KMS-11 (cell line): ENCODE data around the gene DMWD.
"Not testable (repeated sequence)": the region's sequence is repeated elsewhere in the genome, so short reads cannot be mapped to it uniquely, and the experiment has no call there.

ENCODE experiments used
- H2AFZ ChIP-seq: fragments of 200-600 bp; sonication (generic); 2 replicates; pipeline ENCODE4 v1.6.1; 2016; ENCODE audit warnings: antibody characterized with exemption, mixed run types, low read depth
- H3K27ac ChIP-seq: fragments of 200-600 bp; sonication (generic); 2 replicates; pipeline ENCODE4 v1.6.1; 2016; ENCODE audit warnings: mild to moderate bottlenecking, mixed run types
- H3K27me3 ChIP-seq: fragments of 200-600 bp; sonication (generic); 2 replicates; pipeline ENCODE4 v1.6.1; 2017; ENCODE audit warnings: mild to moderate bottlenecking, low read depth, mixed run types, moderate library complexity; ENCODE audit not compliant: insufficient read depth
- H3K36me3 ChIP-seq: fragments of 200-600 bp; sonication (generic); 2 replicates; pipeline ENCODE4 v1.6.1; 2017; ENCODE audit warnings: mild to moderate bottlenecking, mixed run types; ENCODE audit not compliant: insufficient read depth
- H3K4me1 ChIP-seq: fragments of 200-600 bp; sonication (generic); 2 replicates; pipeline ENCODE4 v1.6.1; 2016; ENCODE audit warnings: mild to moderate bottlenecking, low read depth, mixed run types; ENCODE audit not compliant: poor library complexity, severe bottlenecking
- H3K4me2 ChIP-seq: fragments of 200-600 bp; sonication (generic); 2 replicates; pipeline ENCODE4 v1.7.0; 2016; ENCODE audit warnings: mild to moderate bottlenecking, mixed run types
- H3K4me3 ChIP-seq: fragments of 200-600 bp; sonication (generic); IDR thresholded peaks from 2 replicates; pipeline ENCODE4 v1.6.1; 2017; ENCODE audit warnings: low read depth, low read length, mixed read lengths; ENCODE audit not compliant: insufficient read depth
- H3K79me2 ChIP-seq: fragments of 200-600 bp; sonication (generic); 2 replicates; pipeline ENCODE4 v1.6.1; 2016; ENCODE audit warnings: low read depth, mixed run types; ENCODE audit not compliant: insufficient read depth
- H3K9ac ChIP-seq: fragments of 200-600 bp; sonication (generic); 2 replicates; pipeline ENCODE4 v1.6.1; 2016; ENCODE audit warnings: mild to moderate bottlenecking, mixed run types
- H4K20me1 ChIP-seq: fragments of 200-600 bp; sonication (generic); 2 replicates; pipeline ENCODE4 v1.6.1; 2016; ENCODE audit warnings: mild to moderate bottlenecking, mixed run types; ENCODE audit not compliant: insufficient read depth
- TF ChIP-seq, protein P1 (sequence below): fragments of 200-600 bp; sonication (generic); conservative IDR thresholded peaks from 2 replicates; pipeline ENCODE4 v1.6.1; 2017; ENCODE audit warnings: low read depth, mild to moderate bottlenecking, antibody characterized with exemption, low read length, moderate library complexity, mixed read lengths

The DMWD gene

DNA sequence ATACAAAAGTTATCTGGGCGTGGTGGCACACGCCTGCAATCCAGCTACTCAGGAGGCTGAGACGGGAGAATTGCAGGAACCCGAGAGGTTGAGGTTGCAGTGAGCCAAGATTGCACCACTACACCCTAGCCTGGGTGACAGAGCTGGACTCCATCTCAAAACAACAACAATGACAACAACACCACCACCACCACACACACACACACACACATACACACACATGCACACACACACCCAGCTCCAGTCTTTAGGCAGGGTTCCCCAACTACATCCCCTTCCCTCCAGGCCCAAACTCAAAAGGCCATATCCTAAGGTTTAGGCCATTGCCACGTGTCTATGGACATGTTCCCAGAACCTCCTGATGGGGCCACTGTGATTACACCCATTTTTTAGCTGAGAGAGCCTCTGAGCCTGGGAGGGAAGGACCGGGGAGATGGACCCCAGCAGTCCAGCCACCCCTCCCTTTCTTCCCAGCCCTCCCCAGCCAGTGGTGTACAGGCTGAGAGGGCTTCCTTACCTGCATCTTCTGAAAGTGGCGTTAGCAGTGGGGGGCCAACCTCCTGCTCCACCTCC, 9.0 kb upstream of the DMWD start:
- Histone ChIP-seq H3K4me1 (peaks cover 16% of the 10 kb centered on the region), H3K36me3 (no peaks in the 10 kb centered on the region), H4K20me1 (no peaks in the 10 kb centered on the region), H3K79me2 (no peaks in the 10 kb centered on the region), H3K9ac (no peak overlapping the region), H3K27ac (no peak overlapping the region), H3K27me3 (no peaks in the 10 kb centered on the region), H3K4me2 (no peak overlapping the region), H3K4me3 (no peak overlapping the region), H2AFZ (no peak overlapping the region)
- TF ChIP-seq, protein P1, sequence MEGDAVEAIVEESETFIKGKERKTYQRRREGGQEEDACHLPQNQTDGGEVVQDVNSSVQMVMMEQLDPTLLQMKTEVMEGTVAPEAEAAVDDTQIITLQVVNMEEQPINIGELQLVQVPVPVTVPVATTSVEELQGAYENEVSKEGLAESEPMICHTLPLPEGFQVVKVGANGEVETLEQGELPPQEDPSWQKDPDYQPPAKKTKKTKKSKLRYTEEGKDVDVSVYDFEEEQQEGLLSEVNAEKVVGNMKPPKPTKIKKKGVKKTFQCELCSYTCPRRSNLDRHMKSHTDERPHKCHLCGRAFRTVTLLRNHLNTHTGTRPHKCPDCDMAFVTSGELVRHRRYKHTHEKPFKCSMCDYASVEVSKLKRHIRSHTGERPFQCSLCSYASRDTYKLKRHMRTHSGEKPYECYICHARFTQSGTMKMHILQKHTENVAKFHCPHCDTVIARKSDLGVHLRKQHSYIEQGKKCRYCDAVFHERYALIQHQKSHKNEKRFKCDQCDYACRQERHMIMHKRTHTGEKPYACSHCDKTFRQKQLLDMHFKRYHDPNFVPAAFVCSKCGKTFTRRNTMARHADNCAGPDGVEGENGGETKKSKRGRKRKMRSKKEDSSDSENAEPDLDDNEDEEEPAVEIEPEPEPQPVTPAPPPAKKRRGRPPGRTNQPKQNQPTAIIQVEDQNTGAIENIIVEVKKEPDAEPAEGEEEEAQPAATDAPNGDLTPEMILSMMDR: no peak

DNA sequence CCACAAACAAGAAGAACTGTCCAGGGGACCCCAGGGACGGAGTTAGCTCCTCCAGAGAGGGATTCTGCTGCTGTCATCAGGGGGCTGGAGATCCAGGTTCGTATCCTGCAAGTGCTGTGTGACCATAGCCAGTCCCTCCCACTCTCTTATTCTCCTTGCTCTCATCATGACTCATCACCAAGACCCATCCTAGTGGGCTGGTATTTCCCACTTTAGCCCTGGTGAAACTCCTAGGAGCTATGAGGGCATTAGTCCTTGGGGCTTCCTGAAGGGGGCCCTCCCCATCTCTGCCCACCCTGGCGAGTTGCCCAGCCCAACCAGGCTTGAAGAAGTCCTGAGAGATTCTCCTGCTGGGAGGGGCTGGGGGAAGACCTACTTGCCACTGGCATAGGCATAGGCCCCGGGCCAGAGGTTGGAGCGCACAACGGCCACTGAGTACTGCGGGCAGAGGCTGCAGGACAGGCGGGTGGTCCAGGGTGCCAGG, 7.5 kb upstream of the DMWD start:
- H3K79me2 ChIP-seq: no peaks in the 10 kb centered on the region
- peaks cover 16% of the 10 kb centered on the region for H3K4me1 ChIP-seq
- no peak overlapping the region for H3K4me2 ChIP-seq
- H3K9ac ChIP-seq: no peak overlapping the region
- no peaks in the 10 kb centered on the region for H3K36me3 ChIP-seq
- TF ChIP-seq, protein P1: no peak
- H3K27ac ChIP-seq: no peak overlapping the region
- H3K27me3 ChIP-seq: no peaks in the 10 kb centered on the region
- no peak overlapping the region for H2AFZ ChIP-seq
- H4K20me1 ChIP-seq: no peaks in the 10 kb centered on the region
- H3K4me3 ChIP-seq: no peak overlapping the region

- not testable (repeated sequence) for H2AFZ ChIP-seq, H3K27ac ChIP-seq, H3K9ac ChIP-seq, H3K27me3 ChIP-seq, H3K4me3 ChIP-seq, H4K20me1 ChIP-seq, H3K36me3 ChIP-seq, H3K79me2 ChIP-seq
- H3K4me2 ChIP-seq: peak overlapping the region; percentile 33; the same call in 1 of the 2 replicates
- H3K4me1 ChIP-seq: peaks cover 16% of the 10 kb centered on the region
These were observed 6.9 kb upstream of the DMWD start for GRCh38 chr19:45799541-45799940.

GRCh38 chr19:45798995-45799517, 6.4 kb upstream of the DMWD start:
- no peaks in the 10 kb centered on the region for H3K36me3 ChIP-seq
- TF ChIP-seq, protein P1: peak; percentile 89
- H3K4me2 ChIP-seq: peak overlapping the region; percentile 33; the same call in 1 of the 2 replicates
- 0 out of 2 replicates have a peak, but pooled peaks cover 3% of the 10 kb centered on the region for H3K27me3 ChIP-seq
- H3K4me3 ChIP-seq: no peak overlapping the region
- H3K27ac ChIP-seq: no peak overlapping the region
- no peak overlapping the region for H3K9ac ChIP-seq
- peaks cover 16% of the 10 kb centered on the region for H3K4me1 ChIP-seq
- no peaks in the 10 kb centered on the region for H3K79me2 ChIP-seq
- H4K20me1 ChIP-seq: no peaks in the 10 kb centered on the region
- H2AFZ ChIP-seq: peak overlapping the region; percentile 19; the same call in 1 of the 2 replicates

DNA sequence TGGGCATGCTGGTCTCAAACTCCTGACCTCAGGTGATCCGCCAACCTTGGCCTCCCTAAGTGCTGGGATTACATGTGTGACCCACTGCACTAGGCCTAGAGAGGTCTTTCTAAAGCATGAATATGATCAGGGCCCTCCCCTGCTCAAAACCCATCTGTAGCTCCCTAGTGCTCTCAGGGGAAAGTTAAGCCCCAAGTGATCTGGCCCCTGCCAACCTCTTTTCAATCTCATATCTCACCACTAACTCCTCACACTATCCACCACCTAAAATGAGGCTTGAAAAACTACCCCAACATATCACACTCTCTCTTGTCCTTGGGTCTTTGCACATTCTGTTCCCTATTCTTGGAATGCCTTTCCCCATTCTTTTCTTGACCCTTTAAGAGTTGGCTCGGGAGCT, 2.0 kb upstream of the DMWD start:
- no peak overlapping the region for H3K9ac ChIP-seq
- no peak overlapping the region for H3K4me3 ChIP-seq
- H3K4me1 ChIP-seq: peaks cover 28% of the 10 kb centered on the region
- no peaks in the 10 kb centered on the region for H4K20me1 ChIP-seq
- H3K27me3 ChIP-seq: 0 out of 2 replicates have a peak, but pooled peaks cover 3% of the 10 kb centered on the region
- peaks cover 7% of the 10 kb centered on the region; the same call in 1 of the 2 replicates for H3K36me3 ChIP-seq
- no peak overlapping the region for H3K27ac ChIP-seq
- TF ChIP-seq, protein P1: no peak
- no peak overlapping the region for H2AFZ ChIP-seq
- H3K4me2 ChIP-seq: no peak overlapping the region
- peaks cover 18% of the 10 kb centered on the region for H3K79me2 ChIP-seq
